NK-92 (cell line): ENCODE measurements around the gene CCBE1.

Experiments used
- DNase-seq: peaks from one replicate; lab custom pipeline; 2025; ENCODE audit not compliant: unreplicated experiment; lab: John Stamatoyannopoulos, UW

CCBE1 gene

DNA sequence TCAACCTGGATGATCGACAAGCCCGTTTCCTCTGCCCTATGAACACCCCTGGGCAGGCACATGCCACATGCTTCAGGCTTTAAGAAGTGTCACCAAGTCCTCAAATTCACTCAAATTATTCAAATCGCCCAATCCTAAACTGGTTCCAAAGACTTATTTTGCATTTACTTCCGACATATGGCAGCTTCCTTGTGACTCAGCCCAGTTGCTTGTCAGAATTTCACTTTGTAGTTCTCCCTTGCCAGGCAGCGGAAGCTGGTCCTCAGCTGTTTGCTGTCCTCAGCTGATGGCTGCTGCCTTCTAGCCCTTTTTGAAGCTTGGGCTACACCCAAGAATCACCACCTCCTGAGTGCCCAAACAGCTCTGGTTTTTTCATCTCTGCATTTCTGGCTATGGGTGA lies 232.7 kb downstream of the CCBE1 start:
- DNase-seq, result no peak

DNA sequence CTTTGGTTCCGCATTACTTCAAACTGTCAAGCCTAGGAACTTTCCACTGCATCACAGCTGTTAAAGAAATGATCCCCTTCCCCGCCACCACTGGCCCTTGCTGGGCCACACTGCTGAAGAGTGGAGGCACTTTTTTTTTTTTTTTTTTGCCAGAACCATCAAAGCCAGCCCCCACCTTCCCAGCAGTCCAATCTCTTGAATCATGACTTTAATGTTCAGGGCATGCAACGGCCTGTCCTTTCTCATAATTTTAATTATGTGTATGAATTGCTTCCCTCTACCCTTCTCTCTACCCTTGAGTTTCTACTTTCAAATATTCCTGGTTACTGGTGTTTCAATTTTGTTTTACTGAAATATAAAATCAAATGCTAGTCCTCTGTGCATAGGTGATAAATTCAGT lies 236.1 kb downstream of the CCBE1 start:
- no peak for DNase-seq

DNA sequence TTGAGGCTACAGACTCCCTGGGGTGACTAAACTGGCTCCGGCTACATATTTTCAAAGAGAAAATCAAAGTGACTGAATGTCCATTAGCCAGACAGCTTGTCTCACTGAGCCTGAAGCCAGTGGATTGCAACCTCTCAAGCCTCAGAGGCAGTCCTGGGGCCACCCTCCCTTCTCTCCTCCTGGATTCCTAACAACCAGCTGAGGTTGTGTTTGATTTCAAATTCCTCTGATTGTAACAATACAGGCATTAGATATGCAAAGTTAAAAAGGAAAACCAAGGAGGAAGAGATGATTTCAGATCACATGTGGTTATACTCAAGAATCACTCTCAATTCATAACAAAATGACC lies 237.2 kb downstream of the CCBE1 start:
- no peak for DNase-seq

DNA sequence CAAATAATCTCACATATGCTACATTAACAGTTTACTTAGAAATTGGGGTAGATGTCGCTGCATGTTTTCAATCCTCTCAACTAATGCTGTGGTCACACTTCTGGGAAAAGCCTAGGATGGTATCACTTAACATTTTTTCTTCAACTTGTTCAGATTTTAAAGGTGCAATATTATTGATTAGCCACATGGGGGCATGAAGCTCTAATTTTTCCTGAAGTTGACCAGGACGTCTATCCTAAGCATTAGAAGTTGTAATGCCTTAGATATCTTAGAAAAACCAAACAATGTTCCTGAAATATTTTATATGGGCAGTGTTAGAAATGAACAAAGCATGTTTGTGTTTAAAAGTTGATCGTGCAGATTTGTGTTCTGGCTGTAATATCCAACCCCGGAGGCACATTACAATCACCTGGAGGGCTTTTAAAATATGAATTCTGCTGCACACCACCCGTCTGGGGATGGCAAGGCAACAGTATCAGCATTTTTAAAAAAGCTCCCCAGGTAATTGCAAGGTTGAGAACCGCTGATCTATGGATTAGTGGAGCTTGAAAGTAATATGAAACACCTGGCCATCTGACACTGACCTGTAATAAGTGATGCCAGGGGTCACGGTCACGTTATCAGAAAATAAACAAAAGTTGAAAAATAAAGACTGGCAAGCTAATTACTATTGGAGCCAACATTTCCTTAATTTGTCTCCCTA lies 237.7 kb downstream of the CCBE1 start:
- DNase-seq, result no peak

DNA sequence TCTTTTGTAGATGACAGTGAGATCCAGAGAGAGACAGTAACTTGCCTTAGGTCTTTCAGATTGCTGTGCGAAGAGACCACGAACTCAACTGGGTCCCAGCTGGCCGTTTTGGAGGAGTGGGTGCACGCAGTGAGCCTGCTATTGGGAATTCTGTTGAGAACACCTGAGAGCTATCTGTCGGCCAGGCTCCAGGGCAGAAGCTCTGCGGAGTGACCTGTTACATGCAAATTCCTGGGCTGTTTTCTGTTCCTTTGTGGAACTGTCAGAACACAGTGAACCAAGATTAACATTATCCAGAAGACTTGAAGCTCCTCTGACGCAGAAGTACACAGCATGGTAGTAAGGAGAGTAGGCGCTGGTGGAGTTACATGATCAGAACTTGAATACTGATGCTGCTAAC lies 238.6 kb downstream of the CCBE1 start:
- DNase-seq, result no peak

DNA sequence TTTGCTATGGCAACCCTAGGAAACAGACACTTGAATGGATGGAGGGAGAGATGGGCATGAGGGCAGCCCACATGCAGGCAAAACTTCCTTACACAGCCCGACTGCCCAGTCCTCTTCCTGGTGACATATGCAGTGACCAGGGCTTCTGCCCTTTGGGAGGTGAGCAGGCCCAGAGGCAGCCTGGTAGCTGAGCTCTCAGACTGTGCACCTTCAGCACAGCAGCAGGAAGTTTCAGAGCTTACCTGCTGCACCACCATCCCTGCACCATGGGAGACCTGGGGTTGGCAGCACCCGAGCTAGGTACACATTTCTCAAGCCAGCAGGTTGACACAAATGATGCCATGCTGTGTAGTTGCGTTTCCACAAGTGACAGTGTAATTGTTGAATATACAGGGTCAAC lies 240.6 kb downstream of the CCBE1 start:
- no peak for DNase-seq

DNA sequence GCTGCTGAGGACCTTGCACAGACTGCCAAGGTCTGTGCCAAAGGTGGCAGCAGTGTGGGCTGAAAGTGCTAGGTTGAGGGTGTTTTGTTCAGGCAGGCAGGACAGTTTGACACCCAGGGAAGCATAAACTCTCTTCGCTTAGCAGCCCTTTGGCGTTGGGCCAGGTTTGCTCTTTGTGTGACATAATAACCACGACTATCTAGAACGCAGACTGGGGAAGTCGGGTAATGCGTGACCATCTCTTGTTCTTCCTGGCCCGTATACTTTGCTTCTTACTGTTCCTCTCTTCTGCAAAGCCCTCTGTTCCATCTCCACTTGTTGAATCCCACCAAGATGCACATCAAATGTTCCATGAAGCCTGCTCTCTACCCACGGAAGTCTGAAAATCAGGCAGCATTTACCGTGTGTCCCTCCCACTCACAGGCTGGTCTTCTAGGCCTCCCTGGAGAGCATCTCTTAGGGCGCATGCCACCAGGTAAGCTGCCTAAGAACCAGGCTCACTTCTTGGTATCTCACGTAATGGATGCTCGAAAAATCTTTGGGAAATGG lies 241.4 kb downstream of the CCBE1 start:
- DNase-seq, result no peak

DNA sequence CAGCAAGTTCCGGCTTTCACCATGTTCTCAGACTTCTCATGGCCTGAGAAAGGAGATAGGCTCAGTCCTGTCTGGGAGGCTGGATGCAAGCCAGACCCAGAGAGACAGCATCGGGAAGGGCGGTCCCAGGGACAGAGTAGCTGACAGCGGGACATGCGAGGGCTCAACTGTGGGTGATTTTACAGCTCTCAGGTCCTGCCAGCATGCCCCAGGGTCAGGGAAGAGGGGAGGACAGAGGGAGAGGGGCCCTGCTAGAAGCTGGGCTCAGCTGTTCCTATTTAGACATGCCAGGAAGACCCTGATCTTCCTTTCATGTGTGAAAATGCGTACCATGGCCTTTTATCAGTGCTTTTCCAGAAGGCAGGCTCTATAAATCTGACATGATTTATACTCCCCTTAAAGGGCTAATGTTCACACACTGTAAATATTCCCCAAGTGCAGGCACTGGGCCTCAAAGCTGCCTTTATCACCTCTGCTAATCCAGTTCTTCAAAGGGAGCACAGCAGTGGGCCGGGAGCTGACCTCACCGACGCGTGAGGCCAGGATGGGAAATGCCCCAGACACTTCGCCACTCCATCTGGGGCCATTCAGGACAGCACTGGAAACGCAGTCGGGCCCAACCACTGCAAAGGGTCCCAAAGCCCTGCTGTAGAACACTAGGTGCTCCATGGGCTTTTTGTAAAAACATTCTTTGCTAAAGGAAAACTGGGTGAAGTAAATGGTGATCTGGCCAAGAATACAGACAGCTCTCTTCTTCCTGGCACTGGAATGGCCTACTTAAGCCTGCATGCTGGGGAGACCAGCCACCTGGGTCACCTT lies 242.1 kb downstream of the CCBE1 start:
- DNase-seq, result no peak

DNA sequence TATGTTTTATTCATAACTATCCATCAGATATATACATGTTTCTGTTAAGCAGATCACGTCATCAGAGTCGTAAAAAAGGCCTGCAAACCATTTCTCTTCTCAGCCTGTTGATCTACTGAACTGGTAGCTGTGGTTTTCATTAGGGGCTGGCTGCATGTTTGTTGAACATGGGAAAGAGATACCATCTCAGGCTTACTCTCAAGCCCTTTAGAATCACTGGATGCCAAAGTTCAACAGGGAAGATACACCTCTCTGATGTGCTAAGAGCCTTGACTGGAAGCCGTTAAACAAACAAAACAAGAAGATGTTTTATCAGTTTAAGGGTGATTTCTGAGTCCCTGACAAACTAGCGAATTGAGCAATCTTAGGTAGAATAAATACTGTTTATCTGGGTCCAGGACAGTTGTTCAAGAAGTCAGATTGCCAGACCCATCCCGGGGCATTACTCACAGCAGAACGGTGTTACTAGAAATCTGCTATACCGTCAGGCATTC lies 243.7 kb downstream of the CCBE1 start:
- DNase-seq, result no peak

DNA sequence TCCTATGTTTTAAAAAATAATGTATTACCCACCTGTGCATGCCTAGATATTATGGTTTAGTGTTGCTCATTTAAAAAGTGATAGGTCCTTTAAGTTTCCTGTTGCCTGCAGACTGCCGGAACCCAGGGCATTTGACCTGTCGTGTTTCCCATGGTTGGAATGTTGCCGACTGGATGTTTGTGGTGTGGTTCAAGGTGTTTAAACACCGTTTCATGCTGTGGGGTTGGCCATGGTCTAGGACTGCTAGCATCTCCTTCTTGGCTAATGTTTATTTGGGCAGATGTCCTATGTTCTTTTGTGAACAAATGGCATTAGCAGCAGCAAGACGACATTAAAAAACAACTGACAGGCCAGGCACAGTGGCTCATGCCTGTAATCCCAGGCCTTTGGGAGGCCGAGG lies 245.3 kb downstream of the CCBE1 start:
- no peak for DNase-seq

DNA sequence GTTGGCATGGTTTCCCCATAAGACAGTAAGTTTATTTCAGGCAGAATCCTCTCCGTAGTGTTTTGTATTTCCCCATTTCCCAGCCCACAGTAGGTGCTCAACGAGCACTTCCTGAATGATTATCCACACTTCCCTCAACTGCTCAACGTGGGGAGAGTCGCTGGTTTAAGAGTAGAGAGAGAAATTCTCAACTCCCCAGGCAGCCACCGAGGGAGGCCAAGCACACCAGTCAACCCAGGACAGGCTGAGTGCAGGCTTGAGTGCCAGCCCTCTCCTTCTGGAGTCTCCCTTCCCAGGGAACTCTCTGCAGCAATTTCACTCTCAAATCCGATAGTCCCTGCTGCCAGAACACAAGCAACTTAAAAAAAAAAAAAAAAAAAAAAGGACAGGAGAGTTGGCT lies 246.2 kb downstream of the CCBE1 start:
- no peak for DNase-seq

DNA sequence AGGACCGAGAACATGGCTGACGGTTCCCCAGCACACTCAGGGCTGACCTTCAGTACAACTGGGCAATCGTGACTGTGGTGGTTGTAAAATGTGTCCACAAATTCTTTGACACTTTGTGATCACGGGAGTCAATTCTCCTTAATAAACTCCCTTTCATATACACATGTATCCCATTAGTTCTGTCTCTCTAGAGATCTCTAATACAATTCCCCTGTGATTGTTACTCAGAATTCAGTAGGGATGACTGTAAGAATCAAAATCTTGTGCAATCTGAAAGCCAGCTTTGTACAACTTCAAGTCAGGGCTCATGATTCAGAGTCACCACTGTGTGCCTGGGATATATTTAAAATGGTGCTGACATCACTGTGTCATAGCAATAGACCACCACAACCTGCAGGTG lies 248.7 kb downstream of the CCBE1 start:
- DNase-seq, result no peak

DNA sequence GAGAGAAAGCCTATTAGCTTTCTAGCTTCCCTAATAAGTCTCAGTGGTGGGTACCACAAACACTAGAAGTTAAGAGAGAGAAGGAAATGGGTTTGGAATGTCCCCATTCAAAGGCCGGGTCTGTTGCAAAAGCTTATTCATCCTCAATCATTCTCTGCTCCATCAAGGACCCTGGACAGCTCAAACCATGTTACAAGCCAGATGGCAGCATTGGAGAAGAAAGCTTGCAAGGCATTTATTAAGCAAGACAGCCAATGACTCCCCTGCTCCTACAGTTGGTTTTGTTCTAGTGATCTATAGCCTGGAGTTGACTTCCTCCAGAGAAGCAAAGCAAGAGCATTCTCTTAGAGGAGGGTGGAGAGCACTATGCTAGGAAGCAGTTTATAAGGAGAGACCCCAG lies 251.2 kb downstream of the CCBE1 start:
- no peak for DNase-seq

DNA sequence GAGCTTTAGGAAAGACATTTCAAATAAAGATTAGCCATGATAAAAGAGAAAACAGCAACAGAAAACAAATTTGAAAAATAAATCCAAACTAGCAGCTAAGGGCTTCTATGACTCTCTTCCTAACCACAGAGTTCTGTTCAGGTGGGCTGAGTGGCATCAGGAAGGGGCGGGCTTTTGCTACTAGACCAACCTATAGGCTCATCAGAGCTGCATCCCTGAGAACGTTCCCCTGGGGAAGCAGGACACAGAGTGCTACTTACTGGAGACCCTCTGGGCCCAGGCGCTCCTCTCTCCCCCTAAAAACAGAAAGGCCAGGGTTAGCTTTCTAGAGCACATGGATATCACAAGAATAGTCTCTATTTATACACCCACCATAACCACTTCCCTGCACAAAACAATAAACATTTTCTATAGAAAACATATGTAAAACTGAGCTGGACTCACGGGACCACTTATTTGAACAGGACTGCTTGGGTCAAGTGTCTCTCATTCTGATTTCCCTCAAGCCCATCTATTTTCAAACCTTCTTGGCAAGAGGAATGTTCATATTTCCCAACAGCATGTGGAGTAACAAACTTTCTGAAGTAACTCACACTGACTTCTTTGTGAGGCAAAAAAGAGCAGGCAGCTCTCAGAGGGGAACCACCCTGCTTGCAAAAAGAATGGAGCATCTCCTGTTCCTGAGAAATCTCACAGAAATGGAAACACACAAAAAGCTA lies 259.2 kb downstream of the CCBE1 start:
- DNase-seq, result no peak

DNA sequence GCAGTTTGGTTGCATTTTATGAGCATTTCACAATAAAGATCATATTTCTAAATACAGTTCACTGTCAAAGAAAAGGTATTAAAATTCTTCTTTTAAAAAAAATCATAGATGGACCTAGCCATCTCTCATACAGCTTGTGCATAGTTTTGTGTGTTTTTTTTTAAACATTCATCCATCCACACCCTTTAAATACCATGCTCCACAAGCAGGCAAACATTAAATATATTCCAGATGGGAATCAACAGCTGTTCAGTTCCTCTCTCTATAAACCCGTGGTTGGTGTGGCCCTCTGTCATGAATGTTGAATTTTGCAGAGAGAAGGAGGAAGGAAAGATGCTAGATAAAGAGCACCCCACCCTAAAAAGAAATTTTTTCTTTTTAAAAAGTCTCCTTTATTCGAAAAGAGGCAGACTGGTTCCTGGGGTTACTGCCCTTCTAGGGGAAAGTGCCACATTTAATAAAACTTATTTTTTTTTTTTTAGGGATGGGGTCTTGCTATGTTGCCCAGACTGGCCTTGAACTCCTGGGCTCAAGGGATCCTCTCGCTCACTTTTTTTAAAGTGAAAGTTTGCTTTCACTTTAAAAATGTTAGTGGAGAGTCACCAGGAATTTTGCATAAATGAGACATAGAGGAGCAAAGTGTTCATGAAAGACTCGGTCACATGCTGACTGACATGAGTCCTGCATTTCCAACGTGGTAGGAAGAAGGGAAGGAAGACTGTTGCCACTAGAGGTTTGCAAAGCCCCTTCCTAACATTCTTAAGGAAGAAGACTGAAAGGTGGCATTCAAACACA lies 264.2 kb downstream of the CCBE1 start:
- no peak for DNase-seq

DNA sequence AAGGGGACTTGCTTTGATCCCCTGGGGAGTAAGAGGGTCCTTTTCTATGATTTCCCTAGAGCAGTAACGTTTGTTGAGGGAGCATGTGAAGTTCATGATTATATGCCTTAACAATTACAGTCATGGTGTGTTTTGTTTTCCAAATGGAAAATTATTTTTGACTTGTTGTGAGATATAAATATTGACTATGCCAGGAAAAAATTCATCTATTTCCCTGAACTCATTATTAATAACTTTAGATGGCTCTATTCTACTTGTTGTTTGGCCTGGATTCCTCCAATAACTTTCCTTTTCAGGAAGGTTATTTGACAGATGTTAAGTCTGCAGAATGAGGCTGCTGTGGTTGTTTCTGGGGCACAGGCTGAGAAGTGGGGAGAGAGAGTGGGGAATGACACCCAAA lies 266.1 kb downstream of the CCBE1 start:
- DNase-seq, result no peak

DNA sequence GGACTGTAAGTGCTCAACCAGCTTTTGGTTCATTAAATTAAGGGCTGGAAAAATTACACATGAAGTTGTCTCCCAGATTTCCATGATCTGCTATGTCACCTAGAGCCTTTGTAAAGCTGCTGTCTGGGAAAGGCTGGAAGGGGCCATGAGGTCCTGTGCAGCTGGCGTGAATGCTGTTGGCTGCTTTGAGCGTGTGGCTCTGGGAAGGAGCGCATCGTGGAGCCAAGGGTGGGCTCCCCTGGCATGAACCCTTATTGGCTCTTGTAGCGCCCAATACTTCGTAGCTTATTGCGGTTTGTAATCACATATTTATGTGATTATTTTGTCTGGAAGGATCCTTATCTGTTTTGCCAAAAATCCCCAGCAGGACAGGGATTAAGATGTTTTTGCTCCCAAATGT lies 267.6 kb downstream of the CCBE1 start:
- no peak for DNase-seq

DNA sequence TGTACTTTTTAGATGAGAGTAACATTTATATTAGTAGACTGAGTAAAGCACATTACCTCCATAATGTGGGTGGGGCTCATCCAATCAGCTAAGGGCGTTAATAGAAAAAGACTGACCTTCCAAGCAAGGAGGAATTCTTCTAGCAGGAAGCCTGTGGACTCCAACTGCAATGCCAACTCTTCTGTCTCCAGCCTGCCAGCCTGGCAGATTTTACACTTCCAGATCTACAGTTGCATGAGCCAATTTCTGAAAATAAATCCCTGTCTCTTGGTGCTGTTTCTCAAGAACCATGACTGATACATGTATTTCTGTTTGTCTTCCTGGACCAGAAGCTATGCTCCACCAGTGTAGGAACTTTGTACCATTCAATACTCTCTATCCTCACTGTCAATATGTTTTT lies 269.2 kb downstream of the CCBE1 start:
- DNase-seq, result no peak

DNA sequence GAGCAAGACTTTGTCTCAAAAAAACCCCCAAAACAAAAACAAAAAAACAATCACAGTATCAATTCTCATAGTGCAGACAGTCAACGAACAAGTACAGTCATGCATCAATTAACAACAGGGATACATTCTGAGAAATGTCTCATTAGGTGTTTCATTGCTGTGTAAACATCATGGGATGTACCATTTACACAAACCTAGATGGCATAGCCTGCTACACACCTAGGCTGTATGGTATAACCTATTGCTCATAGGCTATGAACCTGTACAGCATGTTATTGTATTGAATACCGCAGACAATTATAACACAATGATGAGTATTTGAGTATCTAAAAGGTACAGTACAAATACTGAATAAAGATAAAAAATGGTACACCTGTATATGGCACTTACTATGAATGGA lies 270.4 kb downstream of the CCBE1 start:
- DNase-seq, result no peak

DNA sequence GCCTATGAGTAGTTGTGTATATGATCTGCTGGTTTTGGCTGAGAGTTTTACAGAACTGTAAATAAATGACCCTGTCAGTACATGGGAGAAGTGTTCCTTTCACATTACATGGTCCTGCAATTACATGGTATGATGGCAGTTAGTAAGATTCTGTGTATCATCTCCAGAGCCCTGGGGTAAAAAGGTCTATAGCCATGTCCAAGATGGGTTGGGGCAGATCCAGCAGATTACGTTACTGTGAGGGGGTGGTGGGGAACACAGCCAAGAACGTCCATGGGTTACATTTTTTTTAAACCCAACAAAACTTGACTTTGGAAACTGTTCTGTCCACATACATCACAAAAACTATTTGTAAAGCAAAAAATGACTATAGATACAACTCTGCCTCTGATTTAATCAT lies 274.0 kb downstream of the CCBE1 start:
- no peak for DNase-seq

DNA sequence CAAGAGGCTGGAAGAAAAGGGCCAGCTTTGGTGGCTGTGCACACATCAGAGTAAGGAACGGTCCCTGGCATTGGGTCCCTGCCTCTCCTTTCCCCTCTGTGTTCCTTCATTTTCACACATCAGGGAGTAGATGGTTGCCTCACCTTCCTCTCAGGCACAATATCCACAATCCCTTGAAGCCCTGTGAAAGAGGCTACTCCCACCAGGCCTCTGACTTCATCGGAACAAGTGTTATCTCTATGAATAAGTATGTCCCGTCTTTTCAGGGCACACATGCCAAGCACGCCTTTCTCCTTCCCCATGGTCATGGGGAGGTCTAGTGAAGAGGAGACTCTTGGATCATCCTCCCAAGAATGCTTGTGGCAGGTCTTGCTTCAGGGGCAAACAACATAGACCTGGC lies 277.0 kb downstream of the CCBE1 start:
- no peak for DNase-seq
